Dedifferentiated amniotic fluid mesenchymal stem cell (primary cell): ENCODE results near the gene TRERF1.

Source experiments
- DNase-seq: peaks from one replicate; pipeline ENCODE4 v3.0.0-alpha.2; 2016; ENCODE audit errors: extremely low spot score

The TRERF1 gene

GRCh38 chr6:42393339-42393738, 58.4 kb downstream of the TRERF1 start:
- DNase-seq: no peak

GRCh38 chr6:42392833-42393232, 58.9 kb downstream of the TRERF1 start:
- DNase-seq: no peak

GRCh38 chr6:42391441-42391840, 60.3 kb downstream of the TRERF1 start:
- DNase-seq: no peak

- DNase-seq: no peak
Observed at GRCh38 chr6:42390228-42390934, 61.3 kb downstream of the TRERF1 start.

- DNase-seq: no peak
Observed at GRCh38 chr6:42389736-42390135, 62.0 kb downstream of the TRERF1 start.

GRCh38 chr6:42388046-42388445, 63.7 kb downstream of the TRERF1 start:
- no peak for DNase-seq

- DNase-seq: no peak
Observed at GRCh38 chr6:42387336-42387735, 64.4 kb downstream of the TRERF1 start.

- DNase-seq: no peak
Observed at GRCh38 chr6:42385339-42385738, 66.4 kb downstream of the TRERF1 start.

GRCh38 chr6:42383421-42384205, 68.1 kb downstream of the TRERF1 start:
- DNase-seq: no peak

- DNase-seq: no peak
Observed at GRCh38 chr6:42381850-42382249, 69.9 kb downstream of the TRERF1 start.

- DNase-seq: no peak
Observed at GRCh38 chr6:42380228-42380979, 71.3 kb downstream of the TRERF1 start.

- DNase-seq: no peak
Observed at GRCh38 chr6:42378536-42378935, 73.2 kb downstream of the TRERF1 start.

GRCh38 chr6:42378125-42378524, 73.6 kb downstream of the TRERF1 start:
- no peak for DNase-seq

GRCh38 chr6:42375007-42375635, 76.6 kb downstream of the TRERF1 start:
- no peak for DNase-seq

GRCh38 chr6:42374018-42374669, 77.6 kb downstream of the TRERF1 start:
- no peak for DNase-seq

- DNase-seq: no peak
Observed at GRCh38 chr6:42372699-42373098, 79.0 kb downstream of the TRERF1 start.

GRCh38 chr6:42370323-42370985, 81.3 kb downstream of the TRERF1 start:
- no peak for DNase-seq

GRCh38 chr6:42369568-42369967, 82.2 kb downstream of the TRERF1 start:
- no peak for DNase-seq

- DNase-seq: no peak
Observed at GRCh38 chr6:42368181-42368580, 83.5 kb downstream of the TRERF1 start.

- DNase-seq: no peak
Observed at GRCh38 chr6:42367353-42368011, 84.2 kb downstream of the TRERF1 start.

GRCh38 chr6:42366999-42367352, 84.8 kb downstream of the TRERF1 start:
- no peak for DNase-seq
